ENCODE data around the gene SPAM1. TPM values are rescaled to one million over a fixed set of nuclear protein-coding genes. Genes with fewer than 3 reads are reported as not detected.

Gene SPAM1
- polyA plus RNA-seq, 2 of the 4 experiments (the other 2 are of a cell fraction): not detected

DNA sequence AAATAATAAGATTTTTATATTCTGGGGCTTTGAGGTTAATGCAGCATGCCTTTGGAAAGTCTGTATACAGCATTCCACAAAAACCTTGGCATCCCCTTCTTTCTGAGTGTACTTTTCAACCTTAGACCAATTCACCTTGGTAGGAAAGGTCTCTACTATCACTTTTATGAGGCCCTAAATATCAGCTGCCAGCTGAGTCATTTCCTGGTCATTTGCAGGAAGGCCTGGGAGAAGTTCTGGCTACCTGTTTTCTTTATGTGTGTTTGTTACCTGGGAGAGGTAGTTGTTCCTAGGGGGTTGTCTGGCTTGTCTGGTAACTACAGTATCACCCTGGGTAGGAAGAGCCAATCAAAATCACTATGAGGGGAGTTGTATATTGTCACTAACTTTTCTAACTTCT is 4.1 kb downstream of the SPAM1 start:
- FAIRE-seq: no peak
- H3K4me1 ChIP-seq: no peaks in the 10 kb centered on the region
- POLR2A ChIA-PET: no interaction called here
- no peak overlapping the region for H3K27ac ChIP-seq
- ATAC-seq: no peak
- H3K4me2 ChIP-seq: no peak overlapping the region
- no peak overlapping the region for H3K4me3 ChIP-seq
- CTCF ChIA-PET: no interaction called here
- no peaks in the 10 kb centered on the region for H3K9me3 ChIP-seq
- DNase-seq (ENCODE audit: low read depth in 1 of 2, low spot score in 1 of 2): no peak
- TF ChIP-seq EHF (CRISPR knock-in tag; IDR thresholded peaks at IDR 0.05) (no peak), CHD4 (IDR thresholded peaks at IDR 0.05; ENCODE audit: borderline replicate concordance) (no peak), POLR2AphosphoS2 (conservative IDR thresholded peaks at IDR 0.05; ENCODE audit: low read length) (no peak), ZC3H11A (IDR thresholded peaks at IDR 0.05) (no peak), ATOH8 (CRISPR knock-in tag; IDR thresholded peaks at IDR 0.05; ENCODE audit: low read depth) (no peak), RCOR1 (IDR thresholded peaks at IDR 0.05; ENCODE audit: low read depth, low read length) (no peak), CHD2 (IDR thresholded peaks at IDR 0.05; ENCODE audit: low read length, partially characterized antibody) (no peak), FOSL2 (IDR thresholded peaks at IDR 0.05) (no peak), FOSL2 (CRISPR knock-in tag; IDR thresholded peaks at IDR 0.05) (no peak), ZSCAN20 (CRISPR knock-in tag; IDR thresholded peaks at IDR 0.05) (no peak), RARB (CRISPR knock-in tag; IDR thresholded peaks at IDR 0.05) (no peak), ESRRA (IDR thresholded peaks at IDR 0.05; ENCODE audit: borderline replicate concordance, low read length) (no peak), JUN (IDR thresholded peaks at IDR 0.05) (no peak)
- TF ChIP-seq, protein P1, sequence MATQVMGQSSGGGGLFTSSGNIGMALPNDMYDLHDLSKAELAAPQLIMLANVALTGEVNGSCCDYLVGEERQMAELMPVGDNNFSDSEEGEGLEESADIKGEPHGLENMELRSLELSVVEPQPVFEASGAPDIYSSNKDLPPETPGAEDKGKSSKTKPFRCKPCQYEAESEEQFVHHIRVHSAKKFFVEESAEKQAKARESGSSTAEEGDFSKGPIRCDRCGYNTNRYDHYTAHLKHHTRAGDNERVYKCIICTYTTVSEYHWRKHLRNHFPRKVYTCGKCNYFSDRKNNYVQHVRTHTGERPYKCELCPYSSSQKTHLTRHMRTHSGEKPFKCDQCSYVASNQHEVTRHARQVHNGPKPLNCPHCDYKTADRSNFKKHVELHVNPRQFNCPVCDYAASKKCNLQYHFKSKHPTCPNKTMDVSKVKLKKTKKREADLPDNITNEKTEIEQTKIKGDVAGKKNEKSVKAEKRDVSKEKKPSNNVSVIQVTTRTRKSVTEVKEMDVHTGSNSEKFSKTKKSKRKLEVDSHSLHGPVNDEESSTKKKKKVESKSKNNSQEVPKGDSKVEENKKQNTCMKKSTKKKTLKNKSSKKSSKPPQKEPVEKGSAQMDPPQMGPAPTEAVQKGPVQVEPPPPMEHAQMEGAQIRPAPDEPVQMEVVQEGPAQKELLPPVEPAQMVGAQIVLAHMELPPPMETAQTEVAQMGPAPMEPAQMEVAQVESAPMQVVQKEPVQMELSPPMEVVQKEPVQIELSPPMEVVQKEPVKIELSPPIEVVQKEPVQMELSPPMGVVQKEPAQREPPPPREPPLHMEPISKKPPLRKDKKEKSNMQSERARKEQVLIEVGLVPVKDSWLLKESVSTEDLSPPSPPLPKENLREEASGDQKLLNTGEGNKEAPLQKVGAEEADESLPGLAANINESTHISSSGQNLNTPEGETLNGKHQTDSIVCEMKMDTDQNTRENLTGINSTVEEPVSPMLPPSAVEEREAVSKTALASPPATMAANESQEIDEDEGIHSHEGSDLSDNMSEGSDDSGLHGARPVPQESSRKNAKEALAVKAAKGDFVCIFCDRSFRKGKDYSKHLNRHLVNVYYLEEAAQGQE (IDR thresholded peaks at IDR 0.05): no peak

- WGBS (ENCODE audit: missing lambda C conversion rate): 0% methylated on average over 2 of the region's 2 CpGs
- no peak for FAIRE-seq
- Histone ChIP-seq H3K4me3 (no peak overlapping the region), H3K4me2 (no peak overlapping the region), H3K4me1 (no peaks in the 10 kb centered on the region), H3K9me3 (no peaks in the 10 kb centered on the region), H3K27ac (no peak overlapping the region)
- no peak for DNase-seq (ENCODE audit: low read depth in 1 of 2, low spot score in 1 of 2)
- no peak for ATAC-seq
- CTCF ChIA-PET: no interaction called here
- POLR2A ChIA-PET: no interaction called here
- no peak for TF ChIP-seq E2F6 (IDR thresholded peaks at IDR 0.05; ENCODE audit: borderline replicate concordance, low read depth)
- no peak for TF ChIP-seq CBX8 (IDR thresholded peaks at IDR 0.05)
- TF ChIP-seq ZSCAN20 (CRISPR knock-in tag; IDR thresholded peaks at IDR 0.05): no peak
These were observed 4.6 kb downstream of the SPAM1 start for GRCh38 chr7:123929655-123930054.

- TF ChIP-seq CBX8 (IDR thresholded peaks at IDR 0.05): no peak
- no peak for ATAC-seq
- POLR2A ChIA-PET: no interaction called here
These were observed 10.7 kb downstream of the SPAM1 start for GRCh38 chr7:123935436-123936381.

More at GRCh38 chr7:123935436-123936381, 10.7 kb downstream of the SPAM1 start:
- no peak overlapping the region for H3K27ac ChIP-seq
- CTCF ChIA-PET: no interaction called here
- 0% methylated on average over 1 of the region's 1 CpG for WGBS (ENCODE audit: missing lambda C conversion rate)
- DNase-seq (ENCODE audit: low read depth in 1 of 2, low spot score in 1 of 2) (no peak), FAIRE-seq (no peak)
- no peaks in the 10 kb centered on the region for H3K9me3 ChIP-seq
- no peaks in the 10 kb centered on the region for H3K4me1 ChIP-seq
- no peak overlapping the region for H3K4me3 ChIP-seq
- H3K4me2 ChIP-seq: no peak overlapping the region

Measured in A549 (cell line).